Right renal cortex interstitium (tissue), 3 donors: ENCODE measurements around the gene SLC25A11. TPM values are rescaled to one million over a fixed set of nuclear protein-coding genes. Genes with fewer than 3 reads are reported as not detected.

Experiments
- DNase-seq, 3 donors: peaks; one replicate each; pipeline ENCODE4 v3.0.0-alpha.2; 2013; ENCODE audit warnings: low read depth in 3 of 3, low spot score in 2 of 3
- polyA plus RNA-seq, 3 donors: library from polyadenylated mRNA; unstranded; fragments of 120-200 nt; gene quantifications; one replicate each; pipeline ENCODE4 v1.2.1, GENCODE V29; 2013; ENCODE audit not compliant: insufficient read length in 3 of 3

SLC25A11 gene
- polyA plus RNA-seq, 3 donors = 66.8 to 79.5 (median 71.7) TPM

DNA sequence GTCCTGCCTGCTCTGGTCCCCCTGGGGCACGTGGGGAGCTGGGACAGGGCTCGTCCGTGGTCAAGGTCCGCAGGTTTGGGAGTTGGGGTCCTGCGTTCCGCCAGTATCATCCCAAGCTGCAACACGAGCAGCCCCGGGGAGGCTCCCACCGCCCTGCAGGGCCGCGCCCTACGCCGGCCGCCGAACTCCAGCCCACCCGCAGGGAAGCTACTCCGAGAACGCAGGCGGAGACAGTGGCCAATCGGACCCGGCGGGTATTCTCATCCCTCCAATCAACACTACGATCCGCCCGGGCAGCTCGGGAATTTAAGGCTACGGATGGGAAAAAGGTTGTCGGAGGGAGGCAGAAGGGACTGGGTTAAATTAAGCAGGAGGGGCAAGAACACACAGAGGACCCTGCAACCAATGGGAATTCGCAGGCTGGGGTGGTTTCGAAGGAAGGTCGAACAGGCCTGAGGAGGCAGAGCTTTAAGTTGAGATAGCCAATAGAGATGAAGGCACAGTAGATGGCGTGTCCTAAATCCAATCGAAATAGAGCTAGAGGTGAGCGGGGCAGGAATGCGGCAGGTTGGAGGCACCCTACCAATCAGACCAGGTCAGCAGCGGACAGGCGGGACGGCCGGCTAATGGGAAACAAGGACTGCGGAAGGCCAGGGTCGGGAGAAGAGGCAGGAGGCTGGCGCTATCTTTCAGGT lies 27.1 kb upstream of the SLC25A11 start:
- DNase-seq = peak; percentile 98 to 99 (median 98)

DNA sequence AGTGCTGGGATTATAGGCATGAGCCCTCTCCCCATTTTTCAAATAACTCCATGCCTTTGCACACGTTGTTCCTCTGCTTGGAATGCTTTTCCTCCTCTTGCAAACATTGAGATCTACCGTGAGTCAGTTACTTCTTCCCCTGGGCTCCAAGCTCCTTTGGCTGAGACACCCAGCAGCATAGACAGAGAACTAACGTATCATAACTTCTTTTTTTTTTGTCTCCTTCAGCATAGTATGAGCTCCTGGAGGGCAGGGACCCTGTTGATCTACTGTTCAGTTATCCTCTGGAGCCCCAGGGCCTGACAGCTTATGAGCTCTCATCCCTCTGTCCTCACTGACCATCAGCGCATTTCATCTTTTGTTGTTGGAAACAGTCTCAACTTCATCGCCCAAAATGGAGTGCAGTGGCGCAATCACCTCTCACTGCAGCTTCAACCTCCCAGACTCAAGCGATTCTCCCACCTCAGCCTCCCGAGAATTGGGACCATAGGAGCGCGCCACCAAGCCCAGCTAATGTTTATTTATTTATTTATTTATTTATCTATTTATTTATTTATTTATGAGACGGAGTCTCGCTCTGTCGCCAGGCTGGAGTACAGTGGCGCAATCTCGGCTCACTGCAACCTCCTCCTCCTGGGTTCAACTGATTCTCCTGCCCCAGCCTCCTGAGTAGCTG lies 25.6 kb upstream of the SLC25A11 start:
- DNase-seq = no peak

DNA sequence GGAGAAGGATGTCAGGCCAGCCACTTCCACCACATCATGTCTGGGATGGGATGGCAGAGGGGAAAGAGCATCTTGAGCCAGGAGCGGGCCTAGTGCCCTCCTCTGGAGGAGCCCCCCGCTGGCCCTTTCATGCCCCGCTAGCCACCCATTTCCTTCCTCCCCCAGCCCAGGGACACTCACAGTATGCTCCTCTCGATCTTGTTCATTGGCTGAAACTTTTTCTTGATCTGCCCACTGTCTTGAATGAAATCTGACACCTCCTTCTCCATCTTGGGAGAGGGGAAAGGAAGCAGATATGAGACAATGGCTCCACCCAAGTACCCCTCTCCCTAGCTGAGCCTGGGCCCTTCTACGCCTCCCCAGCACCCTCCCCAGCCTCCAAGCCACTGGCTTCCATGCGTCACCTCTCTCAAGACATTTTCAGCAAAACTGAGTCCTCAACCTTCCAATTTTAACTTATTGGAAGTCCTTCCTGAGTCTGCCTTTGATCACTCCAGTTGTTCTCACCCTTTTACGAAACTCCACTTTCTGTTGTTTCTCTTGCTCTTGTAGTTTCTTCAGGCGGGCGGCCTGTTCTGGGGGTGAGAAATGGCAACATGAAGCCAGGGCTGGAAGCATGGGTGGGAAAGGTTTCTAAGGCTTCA lies 20.6 kb upstream of the SLC25A11 start:
- DNase-seq = no peak

- no peak for DNase-seq
These were observed 19.6 kb upstream of the SLC25A11 start for GRCh38 chr17:4959261-4959965.

DNA sequence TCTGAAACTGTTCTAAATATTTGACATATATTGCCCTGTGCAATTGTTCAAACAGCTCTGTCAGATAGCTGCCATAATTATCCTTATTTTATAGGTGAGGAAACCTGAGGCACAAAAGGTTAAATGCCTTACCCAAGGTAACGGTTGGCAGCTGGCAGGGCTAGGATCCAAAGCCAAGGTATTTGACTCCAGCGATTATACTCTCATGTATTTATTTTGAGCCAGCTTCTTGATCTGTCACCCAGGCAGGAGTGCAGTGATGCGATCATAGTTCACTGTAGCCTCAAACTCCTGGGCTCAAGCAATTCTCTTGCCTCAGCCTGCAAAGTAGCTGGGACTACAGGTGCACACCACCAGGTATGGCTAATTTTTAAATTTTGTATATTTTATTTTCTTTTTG lies 18.3 kb upstream of the SLC25A11 start:
- no peak for DNase-seq

- no peak for DNase-seq
These were observed 16.7 kb upstream of the SLC25A11 start for GRCh38 chr17:4956493-4957061.

- DNase-seq = no peak
These were observed 15.2 kb upstream of the SLC25A11 start for GRCh38 chr17:4955091-4955490.

DNA sequence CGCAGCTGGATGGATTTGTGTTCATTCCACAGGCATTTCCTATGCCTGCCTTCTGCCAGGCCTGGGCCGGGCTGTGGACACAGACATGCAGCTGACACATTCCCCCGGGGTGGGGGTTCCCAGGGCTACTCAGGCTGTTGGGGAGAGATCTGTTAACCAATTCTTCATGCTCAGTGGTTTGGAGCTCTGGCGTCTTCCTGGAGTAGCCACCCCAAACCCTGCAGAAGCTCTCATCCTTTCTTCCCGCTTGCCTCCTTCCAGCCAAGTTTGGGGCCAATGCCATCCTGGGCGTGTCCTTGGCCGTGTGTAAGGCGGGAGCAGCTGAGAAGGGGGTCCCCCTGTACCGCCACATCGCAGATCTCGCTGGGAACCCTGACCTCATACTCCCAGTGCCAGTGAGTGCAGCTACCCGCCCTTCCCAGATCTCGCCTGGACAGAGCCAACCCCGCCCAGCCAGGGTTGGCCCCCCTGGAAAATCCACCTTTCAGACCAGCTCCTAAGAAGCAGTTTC lies 13.7 kb upstream of the SLC25A11 start:
- no peak for DNase-seq

GRCh38 chr17:4951486-4951885 lies 11.6 kb upstream of the SLC25A11 start:
- no peak for DNase-seq

GRCh38 chr17:4950746-4951204 lies 10.9 kb upstream of the SLC25A11 start, which contains the start of gene ENO3:
TSS of gene ENO3 (plus strand) at chr17:4951119. CDS start at chr17:4951830, 711 bp downstream.
- DNase-seq = no peak

DNA sequence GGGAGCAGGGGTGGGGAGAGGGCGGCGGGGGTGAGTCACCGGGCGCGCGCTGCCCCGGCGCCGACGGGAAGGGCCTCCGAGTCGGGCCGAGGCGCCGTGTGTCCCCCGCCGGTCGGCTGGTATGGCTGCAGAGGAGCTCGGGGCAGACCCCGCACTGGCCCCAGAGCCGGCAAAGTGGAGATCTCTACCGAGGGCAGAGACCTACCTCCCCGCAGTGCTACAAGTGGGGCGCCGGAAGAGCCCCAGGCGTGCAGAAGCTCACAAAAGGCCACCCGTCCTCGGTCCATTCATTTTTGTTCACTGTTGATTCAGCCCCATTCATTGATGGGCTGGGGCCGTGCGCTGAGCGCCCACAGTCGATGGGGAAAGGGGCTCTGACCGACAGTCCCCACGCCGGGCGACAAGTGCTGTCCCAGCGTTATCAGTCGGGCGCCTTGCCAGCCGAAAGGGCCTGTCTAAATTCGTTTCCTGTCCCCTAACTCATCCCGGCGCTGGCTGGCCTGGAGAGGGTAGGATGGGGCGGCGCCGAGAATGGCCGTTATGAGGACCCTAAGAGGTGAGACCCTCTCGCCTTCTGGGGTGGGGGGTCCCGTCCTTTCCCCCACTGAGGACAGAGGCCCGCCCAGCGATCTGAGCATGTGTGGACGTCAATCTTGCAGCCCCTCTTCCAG lies 10.4 kb upstream of the SLC25A11 start:
- DNase-seq = no peak

- DNase-seq = no peak
These were observed 9.7 kb upstream of the SLC25A11 start for GRCh38 chr17:4949321-4950074.

DNA sequence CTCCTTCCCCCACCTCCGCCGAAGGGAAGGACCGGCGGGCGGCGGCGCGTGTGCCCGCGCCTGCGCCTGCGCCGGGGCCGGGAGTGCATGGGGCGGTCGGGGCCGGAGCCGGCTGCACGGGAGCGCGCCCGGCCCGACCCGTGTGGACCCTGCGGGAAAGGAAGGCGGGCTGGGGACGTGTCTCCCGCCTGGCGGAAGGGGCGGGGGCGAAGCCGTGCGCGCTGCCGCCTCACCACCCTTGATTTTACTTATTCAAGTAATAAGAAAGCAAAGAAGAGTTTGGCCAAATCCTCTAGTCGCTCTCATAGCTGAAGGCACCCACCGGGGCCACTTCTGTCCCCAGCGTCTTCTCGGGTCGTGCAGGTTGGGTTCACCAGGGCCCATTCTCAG lies 9.1 kb upstream of the SLC25A11 start:
- no peak for DNase-seq

GRCh38 chr17:4948166-4948930 lies 8.5 kb upstream of the SLC25A11 start, which contains the start of gene PFN1:
TSS of gene PFN1 (minus strand) at chr17:4948530. CDS start at chr17:4948394, 136 bp downstream.
- peak in 1 of 3 donors; percentile 85 for DNase-seq

- DNase-seq = no peak
These were observed 7.7 kb upstream of the SLC25A11 start for GRCh38 chr17:4947411-4948165.

- DNase-seq = no peak
These were observed 7.2 kb upstream of the SLC25A11 start for GRCh38 chr17:4947010-4947410.

DNA sequence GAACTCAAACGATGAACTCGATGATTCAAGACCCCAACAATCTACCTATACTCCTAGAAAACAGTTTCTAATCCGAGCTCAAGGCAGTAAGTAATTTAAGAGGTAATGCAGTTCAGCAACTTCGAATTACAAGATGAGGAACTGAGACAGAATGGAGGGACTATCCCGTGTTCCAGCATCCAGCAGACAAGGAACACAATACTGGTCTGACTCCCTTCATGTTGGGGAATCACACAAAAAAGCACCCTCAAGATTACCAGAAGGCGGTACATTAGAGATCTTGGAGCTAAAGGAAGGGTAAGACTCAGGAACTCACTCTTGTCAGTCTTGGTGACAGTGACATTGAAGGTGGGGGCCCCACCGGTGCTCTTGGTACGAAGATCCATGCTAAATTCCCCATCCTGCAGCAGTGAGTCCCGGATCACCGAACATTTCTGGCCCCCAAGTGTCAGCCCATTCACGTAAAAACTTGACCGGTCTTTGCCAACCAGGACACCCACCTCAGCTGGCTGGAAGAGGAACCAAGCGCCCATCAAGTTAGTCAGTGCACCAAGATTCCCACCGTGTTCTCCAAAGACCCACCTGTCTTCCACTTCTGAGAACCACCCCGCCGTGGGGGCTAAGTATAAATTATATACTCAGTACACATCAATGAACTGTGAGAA lies 6.6 kb upstream of the SLC25A11 start:
- DNase-seq = no peak
